ENCODE results near the gene HMGN3.

The HMGN3 gene

DNA sequence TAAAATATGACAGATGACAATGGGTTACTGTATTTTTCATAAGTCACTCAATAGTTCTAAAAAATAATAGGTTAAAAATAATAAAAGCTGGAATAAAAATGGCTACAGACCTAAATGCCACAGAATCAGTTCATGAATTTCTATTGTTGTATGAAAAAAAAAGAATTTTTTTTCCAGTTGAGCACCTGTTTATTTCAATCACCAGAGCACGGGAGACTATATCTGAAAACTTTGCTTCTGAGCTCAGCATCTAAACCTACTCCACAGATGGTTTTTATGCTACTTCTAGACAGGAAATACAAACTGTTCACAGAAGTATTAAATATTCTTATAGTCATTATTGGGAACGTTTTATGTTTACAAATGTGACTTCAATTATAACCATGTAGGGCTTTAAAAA lies 50.4 kb downstream of the HMGN3 start:
- DNase-seq: no peak

DNA sequence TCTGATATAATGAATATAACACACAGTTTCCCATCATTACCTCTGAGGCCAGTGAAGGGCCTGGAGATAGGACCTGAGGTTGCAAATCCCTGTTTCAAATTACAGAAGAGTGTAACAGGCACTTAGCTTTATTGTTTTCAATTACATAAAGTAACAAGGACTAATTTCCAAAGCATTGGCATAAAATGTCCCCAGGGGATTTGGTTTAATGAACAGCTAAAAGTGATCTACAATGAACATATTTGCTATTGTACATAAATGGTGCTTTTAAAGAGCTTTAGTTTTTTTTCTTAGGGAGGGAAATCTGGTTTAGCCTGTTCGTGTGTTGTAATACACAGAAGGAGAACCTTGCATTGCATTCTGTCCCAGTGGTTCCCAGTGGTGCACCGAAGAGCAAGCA lies 54.4 kb downstream of the HMGN3 start:
- no peak for DNase-seq

DNA sequence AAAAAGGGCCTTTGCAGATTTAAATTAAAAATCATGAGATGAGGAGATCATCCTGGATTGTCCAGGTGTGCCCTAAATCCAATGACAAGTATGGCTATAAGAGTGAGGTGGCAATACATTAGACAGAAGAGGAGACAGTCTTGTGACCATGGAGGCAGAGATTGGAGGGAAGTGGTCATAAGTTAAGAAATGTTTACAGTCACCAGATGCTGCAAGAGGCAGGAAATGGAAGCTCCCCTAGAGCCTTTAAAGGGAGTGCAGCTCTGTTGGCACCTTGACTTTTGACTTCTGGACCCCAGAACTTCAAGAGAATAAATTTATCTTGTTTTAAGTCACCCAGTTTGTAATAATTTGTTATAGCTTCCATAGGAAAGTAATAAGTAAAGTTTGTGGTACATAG lies 61.1 kb downstream of the HMGN3 start:
- no peak for DNase-seq

DNA sequence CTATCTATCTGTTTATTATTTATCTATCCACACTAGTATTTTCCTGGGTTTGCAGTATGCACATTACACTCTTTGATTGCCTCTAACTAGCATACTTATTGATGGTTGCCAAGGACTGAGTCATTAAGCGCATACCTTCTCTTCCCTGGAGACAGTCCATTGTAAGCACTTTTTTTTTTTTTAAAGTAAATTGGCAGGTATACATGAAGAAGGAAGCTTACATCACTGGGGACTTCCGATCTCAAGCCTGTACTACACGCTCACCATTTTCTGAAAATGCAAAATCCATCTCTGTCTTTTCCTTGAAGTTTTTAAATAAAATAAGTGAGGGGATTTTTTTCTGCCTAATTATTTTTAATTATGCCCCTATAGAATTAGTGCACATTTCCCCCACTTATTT lies 63.5 kb downstream of the HMGN3 start:
- DNase-seq: no peak

DNA sequence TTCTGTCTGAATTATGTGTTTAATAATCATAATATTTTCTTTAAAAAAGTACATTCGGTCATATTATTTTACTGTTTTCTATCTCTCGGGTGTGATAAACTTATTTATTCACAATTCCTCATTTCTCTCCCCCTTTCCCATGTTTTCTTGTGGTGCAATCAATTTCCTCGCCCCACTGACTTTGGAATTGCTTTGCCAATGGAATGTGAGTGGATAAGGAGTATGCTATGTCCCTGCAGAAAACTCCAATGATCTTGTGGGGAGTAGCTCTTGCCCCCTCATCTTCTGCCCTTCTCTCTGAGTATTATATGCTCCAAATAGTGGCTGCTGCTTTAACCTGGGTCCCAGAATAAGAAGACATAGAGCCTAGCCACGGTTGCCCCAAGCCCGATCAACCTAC lies 64.1 kb downstream of the HMGN3 start:
- DNase-seq: no peak

DNA sequence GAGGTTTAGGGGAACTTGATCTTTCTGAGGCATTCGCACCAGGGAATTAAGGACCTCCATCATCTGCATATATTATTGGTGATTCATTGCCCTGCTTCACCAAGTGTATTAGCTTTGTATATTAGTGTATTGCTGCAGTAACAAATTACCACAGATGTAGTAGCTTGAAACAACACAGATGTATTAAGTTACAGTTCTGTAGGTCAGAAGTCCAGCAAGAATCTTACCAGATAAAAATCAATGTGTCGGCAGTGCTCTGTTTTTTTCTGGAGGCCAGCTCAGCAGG lies 65.8 kb downstream of the HMGN3 start:
- no peak for DNase-seq

DNA sequence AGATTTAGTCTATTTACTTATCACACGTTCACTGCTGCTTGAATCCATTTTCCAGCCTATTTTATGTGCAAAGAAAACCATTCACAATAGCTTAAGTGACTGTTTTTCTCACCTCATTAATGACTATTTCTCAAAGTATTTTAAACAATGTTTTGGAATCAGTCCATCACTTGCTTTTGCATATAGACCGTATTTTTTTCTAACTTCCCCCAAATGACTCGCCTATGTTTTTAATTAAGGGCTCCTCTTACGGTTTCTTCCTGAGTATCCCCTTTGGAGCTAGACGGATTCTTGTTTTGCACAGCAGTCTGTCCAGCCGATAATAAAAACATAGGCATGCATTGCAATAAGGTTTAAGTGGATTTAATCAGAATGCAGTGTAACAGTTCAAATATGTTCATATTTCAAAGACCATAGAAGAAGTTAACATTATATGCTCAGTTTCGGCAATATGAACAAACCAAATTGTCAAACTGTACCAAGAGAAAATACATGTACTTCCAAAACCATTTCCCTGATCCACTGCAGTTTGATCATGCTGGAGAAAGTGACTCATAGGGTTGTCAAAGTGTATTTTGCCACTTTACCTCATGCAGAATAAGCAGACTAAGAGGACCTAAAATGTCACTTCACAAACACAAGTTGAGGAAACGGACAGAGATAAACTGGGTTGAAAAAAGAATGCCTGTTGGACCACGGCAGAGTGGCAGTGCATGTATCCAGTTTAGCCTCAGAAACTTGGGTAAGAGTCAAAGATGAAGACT lies 66.4 kb downstream of the HMGN3 start:
- DNase-seq: no peak

DNA sequence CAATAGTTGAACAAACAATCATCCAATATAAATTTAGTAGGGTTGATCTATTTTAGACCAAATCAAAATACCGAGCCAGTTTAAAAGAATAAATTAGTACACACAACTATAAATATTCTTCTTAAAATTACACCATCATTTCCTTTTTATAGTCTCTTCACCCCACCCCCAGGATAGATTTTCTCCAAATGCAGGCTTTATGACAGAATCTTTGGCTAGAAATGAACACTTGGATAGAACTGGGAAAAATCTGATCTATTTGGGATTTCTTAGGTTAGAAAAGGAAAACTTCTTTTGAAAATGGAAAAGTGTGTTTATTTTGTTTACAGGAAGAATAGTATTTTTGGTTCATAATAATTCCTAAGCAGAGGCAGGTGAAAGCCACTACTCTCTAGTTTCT lies 74.6 kb downstream of the HMGN3 start:
- no peak for DNase-seq

DNA sequence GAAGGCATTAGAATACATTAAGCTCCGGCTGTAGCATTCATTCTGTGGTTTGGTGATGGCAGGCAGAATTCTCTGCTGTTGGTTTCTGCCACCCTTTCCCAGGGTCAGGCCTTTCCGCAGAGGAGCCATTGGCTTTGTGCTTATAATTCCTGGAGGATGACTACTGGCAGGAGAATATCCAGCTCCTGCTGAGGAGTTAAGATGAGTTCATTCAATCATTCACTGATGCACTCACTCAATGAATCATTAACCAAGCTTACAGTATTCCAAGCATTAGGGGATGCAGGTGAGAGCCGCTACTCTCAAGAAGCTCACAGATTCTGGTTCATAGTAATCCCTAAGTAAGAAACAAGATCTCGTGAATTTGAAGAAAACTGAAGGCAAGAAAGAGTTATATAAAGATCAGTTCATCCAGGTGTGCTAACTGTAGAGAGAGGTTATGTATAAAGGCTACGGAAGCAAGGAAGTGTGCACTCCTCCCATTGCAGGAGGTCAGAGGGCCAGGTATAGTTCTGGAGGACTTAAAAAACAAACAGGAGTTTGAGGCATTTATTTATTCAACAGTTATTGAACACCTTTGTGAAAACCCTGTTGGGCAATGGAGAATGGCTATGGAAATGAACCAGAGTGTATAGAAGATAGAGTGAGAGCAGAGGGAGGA lies 75.5 kb downstream of the HMGN3 start:
- DNase-seq: no peak

DNA sequence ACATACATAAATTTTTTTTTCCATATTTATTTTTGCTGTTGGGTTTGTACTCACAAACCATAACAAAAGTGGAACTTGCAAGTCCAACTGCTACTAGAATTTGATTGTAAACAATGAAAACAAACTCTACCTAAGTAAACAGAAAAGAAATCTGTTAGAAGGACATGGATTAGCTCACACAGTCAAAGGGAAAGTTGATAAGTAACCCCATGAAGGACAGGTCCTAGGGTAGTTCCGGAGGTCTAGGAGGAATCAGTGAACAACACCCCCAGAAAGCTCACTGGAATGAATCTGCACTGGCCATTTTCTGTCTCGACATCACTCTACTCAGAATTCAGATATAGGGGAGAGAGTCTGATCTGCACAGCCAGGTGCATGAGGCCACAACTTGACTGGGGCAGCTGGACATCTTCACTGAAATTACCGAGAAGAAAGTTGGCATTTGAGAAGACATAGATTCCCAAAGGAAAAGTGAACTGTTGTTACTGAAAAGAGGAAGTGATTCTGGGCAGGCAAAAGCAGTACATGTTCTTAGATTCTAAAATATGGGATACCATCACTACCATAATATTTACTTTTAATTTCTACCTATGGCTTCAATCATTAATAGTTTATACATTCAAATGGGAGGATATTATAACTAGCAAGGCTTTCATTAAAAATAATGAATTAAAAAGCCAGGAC lies 76.4 kb downstream of the HMGN3 start:
- DNase-seq: no peak

DNA sequence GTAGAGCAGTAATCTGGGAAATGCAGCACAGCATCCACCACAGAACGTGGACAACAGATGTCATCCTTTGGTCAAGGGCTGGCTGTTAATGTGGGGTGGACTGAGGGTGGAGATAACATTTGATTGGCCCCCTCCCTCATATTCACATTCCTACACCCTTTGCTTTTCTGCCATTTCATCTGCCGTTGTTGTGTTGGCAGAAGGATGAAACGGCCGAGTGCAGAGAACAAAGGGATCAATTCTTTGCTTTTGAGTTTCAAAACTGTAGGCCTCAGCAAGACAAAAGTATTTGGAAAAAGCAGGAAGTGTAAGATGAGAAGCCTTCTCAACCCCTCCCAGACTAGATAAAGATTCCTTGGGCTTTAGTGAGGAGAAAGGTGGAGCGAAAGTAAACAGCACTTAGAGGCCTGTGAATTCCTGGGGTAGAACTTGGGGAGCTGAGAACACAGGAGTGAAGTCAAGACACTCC lies 82.2 kb downstream of the HMGN3 start:
- DNase-seq: no peak
